ENCODE data around the gene EEF1A2. TPM values are rescaled to one million over a fixed set of nuclear protein-coding genes. Genes with fewer than 3 reads are reported as not detected.

EEF1A2 gene
- polyA plus RNA-seq, 2 of the 4 experiments (the other 2 are of a cell fraction) = 16.3 to 129 TPM

DNA sequence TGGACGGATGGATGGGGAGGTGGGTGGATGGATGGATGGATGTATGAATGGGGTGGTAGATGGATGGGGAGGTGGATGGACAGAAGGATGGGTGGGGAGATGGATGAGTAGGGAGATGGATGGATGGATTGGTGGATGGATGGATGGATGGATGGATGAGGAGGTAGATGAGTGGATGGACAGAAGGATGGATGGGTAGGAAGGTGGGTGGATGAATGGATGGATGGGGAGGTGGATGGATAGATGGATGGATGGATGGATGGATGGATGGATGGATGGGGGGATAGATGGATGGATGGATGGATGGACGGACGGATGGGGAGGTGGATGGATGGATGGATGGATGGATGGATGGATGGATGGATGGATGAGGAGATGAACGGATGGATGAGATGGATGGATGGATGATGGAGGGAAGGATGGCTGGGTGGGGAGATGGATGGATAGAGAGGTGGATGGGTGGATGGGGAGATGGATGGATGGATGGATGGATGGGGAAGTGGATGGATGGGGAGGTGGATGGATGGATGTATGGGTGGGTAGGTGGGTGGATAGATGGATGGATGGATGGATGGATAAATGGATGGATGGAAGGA lies 7.2 kb downstream of the EEF1A2 start (continued):
- TF ChIP-seq, protein P1, sequence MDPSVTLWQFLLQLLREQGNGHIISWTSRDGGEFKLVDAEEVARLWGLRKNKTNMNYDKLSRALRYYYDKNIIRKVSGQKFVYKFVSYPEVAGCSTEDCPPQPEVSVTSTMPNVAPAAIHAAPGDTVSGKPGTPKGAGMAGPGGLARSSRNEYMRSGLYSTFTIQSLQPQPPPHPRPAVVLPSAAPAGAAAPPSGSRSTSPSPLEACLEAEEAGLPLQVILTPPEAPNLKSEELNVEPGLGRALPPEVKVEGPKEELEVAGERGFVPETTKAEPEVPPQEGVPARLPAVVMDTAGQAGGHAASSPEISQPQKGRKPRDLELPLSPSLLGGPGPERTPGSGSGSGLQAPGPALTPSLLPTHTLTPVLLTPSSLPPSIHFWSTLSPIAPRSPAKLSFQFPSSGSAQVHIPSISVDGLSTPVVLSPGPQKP (IDR thresholded peaks at IDR 0.05; ENCODE audit: low read depth, low read length) = no peak
- no peak for TF ChIP-seq BHLHE40 (IDR thresholded peaks at IDR 0.05; ENCODE audit: low read depth, low read length)
- no peak for TF ChIP-seq EHMT2 (IDR thresholded peaks at IDR 0.05; ENCODE audit: low read depth)
- TF ChIP-seq HEYL (CRISPR knock-in tag; IDR thresholded peaks at IDR 0.05) = no peak
- TF ChIP-seq NR3C1 (IDR thresholded peaks at IDR 0.05) = no peak
- TF ChIP-seq, protein P2, sequence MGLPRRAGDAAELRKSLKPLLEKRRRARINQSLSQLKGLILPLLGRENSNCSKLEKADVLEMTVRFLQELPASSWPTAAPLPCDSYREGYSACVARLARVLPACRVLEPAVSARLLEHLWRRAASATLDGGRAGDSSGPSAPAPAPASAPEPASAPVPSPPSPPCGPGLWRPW (IDR thresholded peaks at IDR 0.05) = no peak
- no peak for TF ChIP-seq MAFK (IDR thresholded peaks at IDR 0.05; ENCODE audit: partially characterized antibody)
- TF ChIP-seq, protein P3, sequence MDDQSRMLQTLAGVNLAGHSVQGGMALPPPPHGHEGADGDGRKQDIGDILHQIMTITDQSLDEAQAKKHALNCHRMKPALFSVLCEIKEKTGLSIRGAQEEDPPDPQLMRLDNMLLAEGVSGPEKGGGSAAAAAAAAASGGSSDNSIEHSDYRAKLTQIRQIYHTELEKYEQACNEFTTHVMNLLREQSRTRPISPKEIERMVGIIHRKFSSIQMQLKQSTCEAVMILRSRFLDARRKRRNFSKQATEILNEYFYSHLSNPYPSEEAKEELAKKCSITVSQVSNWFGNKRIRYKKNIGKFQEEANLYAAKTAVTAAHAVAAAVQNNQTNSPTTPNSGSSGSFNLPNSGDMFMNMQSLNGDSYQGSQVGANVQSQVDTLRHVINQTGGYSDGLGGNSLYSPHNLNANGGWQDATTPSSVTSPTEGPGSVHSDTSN (IDR thresholded peaks at IDR 0.05) = no peak

DNA sequence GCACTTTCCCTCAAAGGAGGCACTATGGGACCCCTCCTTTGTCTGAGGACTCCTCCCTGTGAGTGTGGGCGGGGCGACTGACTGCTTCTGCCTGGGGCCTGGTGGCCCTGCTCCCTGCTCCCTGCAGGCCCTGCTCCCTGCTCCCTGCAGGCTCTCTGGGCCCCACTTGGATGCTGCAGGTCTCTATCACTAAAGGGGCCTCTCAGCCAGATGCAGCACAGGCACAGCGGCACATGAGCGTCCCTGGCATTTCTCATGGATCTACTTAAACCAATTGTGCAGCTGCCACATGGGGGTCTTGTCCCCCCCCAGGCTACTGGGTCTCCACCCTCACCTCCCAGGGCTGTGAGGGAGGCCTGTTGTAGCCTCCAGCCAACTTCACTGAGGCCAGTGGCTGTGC lies 7.8 kb downstream of the EEF1A2 start:
- POLR2A ChIA-PET = no interaction called here
- CTCF ChIA-PET = no interaction called here

DNA sequence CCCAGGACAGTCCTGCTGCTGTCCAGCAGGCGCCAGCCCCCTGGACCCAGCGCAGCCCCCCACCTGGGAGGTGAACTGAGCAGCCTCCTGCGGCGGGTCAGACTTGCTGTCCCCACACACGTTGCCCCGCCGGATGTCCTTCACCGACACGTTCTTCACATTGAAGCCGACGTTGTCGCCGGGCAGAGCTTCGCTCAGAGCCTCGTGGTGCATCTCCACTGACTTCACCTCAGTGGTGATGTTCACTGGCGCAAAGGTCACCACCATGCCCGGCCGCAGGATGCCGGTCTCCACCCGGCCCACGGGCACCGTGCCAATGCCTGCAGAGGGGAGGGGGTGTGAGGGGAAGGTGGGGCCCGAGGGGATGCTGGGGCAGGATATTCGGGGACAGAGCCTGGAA lies 8.5 kb downstream of the EEF1A2 start:
- FAIRE-seq (no peak), ATAC-seq (no peak), DNase-seq (ENCODE audit: low read depth in 1 of 2, low spot score in 1 of 2) (no peak)
- TF ChIP-seq ESRRA (IDR thresholded peaks at IDR 0.05; ENCODE audit: borderline replicate concordance, low read length) (no peak), HOXB5 (CRISPR knock-in tag; IDR thresholded peaks at IDR 0.05) (no peak), BHLHE40 (IDR thresholded peaks at IDR 0.05; ENCODE audit: low read depth, low read length) (no peak), JUNB (IDR thresholded peaks at IDR 0.05) (no peak), CHD4 (IDR thresholded peaks at IDR 0.05; ENCODE audit: borderline replicate concordance) (no peak), TP53 (CRISPR knock-in tag; IDR thresholded peaks at IDR 0.05) (no peak), ZNF302 (CRISPR knock-in tag; IDR thresholded peaks at IDR 0.05) (no peak), CHD2 (IDR thresholded peaks at IDR 0.05; ENCODE audit: low read length, partially characterized antibody) (no peak)
- TF ChIP-seq, protein P3 (IDR thresholded peaks at IDR 0.05) = no peak
- TF ChIP-seq, protein P4, sequence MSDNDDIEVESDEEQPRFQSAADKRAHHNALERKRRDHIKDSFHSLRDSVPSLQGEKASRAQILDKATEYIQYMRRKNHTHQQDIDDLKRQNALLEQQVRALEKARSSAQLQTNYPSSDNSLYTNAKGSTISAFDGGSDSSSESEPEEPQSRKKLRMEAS (IDR thresholded peaks at IDR 0.05) = no peak
- H3K4me1 ChIP-seq = no peaks in the 10 kb centered on the region
- no peaks in the 10 kb centered on the region for H3K9me3 ChIP-seq
- H3K4me2 ChIP-seq = no peak overlapping the region
- POLR2A ChIA-PET = no interaction called here
- H3K4me3 ChIP-seq = no peak overlapping the region
- WGBS (ENCODE audit: missing lambda C conversion rate) = 96% methylated on average over 3 of the region's 24 CpGs
- CTCF ChIA-PET = interaction anchor here (0.7 kb wide), 1 partner anchor 435 kb away, joined by 3 read pairs; no protein-coding TSS in a partner anchor
- H3K27ac ChIP-seq = no peak overlapping the region

More for the DNA sequence above, 7.8 kb downstream of the EEF1A2 start:
- WGBS (ENCODE audit: missing lambda C conversion rate) = 82% methylated on average over 4 of the region's 4 CpGs
- Histone ChIP-seq H3K4me1 (no peaks in the 10 kb centered on the region; the same call in 2 of the 3 replicates), H3K4me2 (no peak overlapping the region), H3K27ac (no peak overlapping the region), H3K4me3 (no peak overlapping the region), H3K9me3 (no peaks in the 10 kb centered on the region)
- no peak for TF ChIP-seq ZNF302 (CRISPR knock-in tag; IDR thresholded peaks at IDR 0.05)
- ATAC-seq (no peak), FAIRE-seq (no peak), DNase-seq (ENCODE audit: low read depth in 1 of 2, low spot score in 1 of 2) (no peak)
